Endothelial cell (in vitro differentiated cells): ENCODE results near the gene KRT32. TPM values are rescaled to one million over a fixed set of nuclear protein-coding genes. Genes with fewer than 3 reads are reported as not detected.
A peak's percentile ranks its signal among the peaks of the same experiment; 100 is the strongest.

Source experiments
- DNase-seq: peaks from one replicate; pipeline ENCODE4 v3.0.0; 2021; ENCODE audit warnings: low spot score
- H3K27ac Mint-ChIP-seq: one replicate; pipeline ENCODE4 v1.8.0; 2021; ENCODE audit warnings: mixed read lengths, inconsistent platforms; ENCODE audit not compliant: unreplicated experiment
- H3K27me3 Mint-ChIP-seq: one replicate; pipeline ENCODE4 v1.8.0; 2021; ENCODE audit warnings: mild to moderate bottlenecking, moderate library complexity, mixed read lengths, inconsistent platforms; ENCODE audit not compliant: unreplicated experiment
- H3K36me3 Mint-ChIP-seq: one replicate; pipeline ENCODE4 v1.8.0; 2021; ENCODE audit warnings: mild to moderate bottlenecking, low read depth, mixed read lengths, inconsistent platforms; ENCODE audit not compliant: unreplicated experiment
- H3K4me1 Mint-ChIP-seq: one replicate; pipeline ENCODE4 v1.8.0; 2021; ENCODE audit warnings: mild to moderate bottlenecking, mixed read lengths, inconsistent platforms; ENCODE audit not compliant: unreplicated experiment
- H3K4me3 Mint-ChIP-seq: one replicate; pipeline ENCODE4 v1.8.0; 2021; ENCODE audit warnings: mild to moderate bottlenecking, mixed read lengths, inconsistent platforms; ENCODE audit not compliant: unreplicated experiment
- H3K9me3 Mint-ChIP-seq: one replicate; pipeline ENCODE4 v1.8.0; 2021; ENCODE audit warnings: mixed read lengths, inconsistent platforms; ENCODE audit not compliant: unreplicated experiment
- total RNA-seq: library from RNA; stranded (reverse); fragmentation: NEBNext Ultra II Directional; extraction: Animal tissue kit (Norgen Biotek cat#: 25700); gene quantifications from one replicate; pipeline ENCODE4 v1.2.1, GENCODE V29; 2021; ENCODE audit not compliant: unreplicated experiment
- TF ChIP-seq, protein P1 (sequence below): fragments of 200-600 bp; sonication (generic); IDR thresholded peaks from one replicate; pipeline ENCODE4 v1.5.0; 2021; ENCODE audit warnings: antibody characterized with exemption; ENCODE audit not compliant: unreplicated experiment

The KRT32 gene
- total RNA-seq, 1 donor from 2014 or later, result not detected

- no peaks in the 10 kb centered on the region for H3K9me3 Mint-ChIP-seq
- peaks cover 15% of the 10 kb centered on the region for H3K27me3 Mint-ChIP-seq
- TF ChIP-seq, protein P1, sequence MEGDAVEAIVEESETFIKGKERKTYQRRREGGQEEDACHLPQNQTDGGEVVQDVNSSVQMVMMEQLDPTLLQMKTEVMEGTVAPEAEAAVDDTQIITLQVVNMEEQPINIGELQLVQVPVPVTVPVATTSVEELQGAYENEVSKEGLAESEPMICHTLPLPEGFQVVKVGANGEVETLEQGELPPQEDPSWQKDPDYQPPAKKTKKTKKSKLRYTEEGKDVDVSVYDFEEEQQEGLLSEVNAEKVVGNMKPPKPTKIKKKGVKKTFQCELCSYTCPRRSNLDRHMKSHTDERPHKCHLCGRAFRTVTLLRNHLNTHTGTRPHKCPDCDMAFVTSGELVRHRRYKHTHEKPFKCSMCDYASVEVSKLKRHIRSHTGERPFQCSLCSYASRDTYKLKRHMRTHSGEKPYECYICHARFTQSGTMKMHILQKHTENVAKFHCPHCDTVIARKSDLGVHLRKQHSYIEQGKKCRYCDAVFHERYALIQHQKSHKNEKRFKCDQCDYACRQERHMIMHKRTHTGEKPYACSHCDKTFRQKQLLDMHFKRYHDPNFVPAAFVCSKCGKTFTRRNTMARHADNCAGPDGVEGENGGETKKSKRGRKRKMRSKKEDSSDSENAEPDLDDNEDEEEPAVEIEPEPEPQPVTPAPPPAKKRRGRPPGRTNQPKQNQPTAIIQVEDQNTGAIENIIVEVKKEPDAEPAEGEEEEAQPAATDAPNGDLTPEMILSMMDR, result no peak
- no peak for DNase-seq
- no peak overlapping the region for H3K27ac Mint-ChIP-seq
- H3K36me3 Mint-ChIP-seq, result peaks cover 5% of the 10 kb centered on the region
- no peak overlapping the region for H3K4me3 Mint-ChIP-seq
- peaks cover 3% of the 10 kb centered on the region for H3K4me1 Mint-ChIP-seq
Observed at GRCh38 chr17:41500131-41500911, 33.1 kb upstream of the KRT32 start.

- Mint-ChIP-seq H3K36me3 (peaks cover 5% of the 10 kb centered on the region), H3K27me3 (peaks cover 15% of the 10 kb centered on the region), H3K4me1 (peaks cover 3% of the 10 kb centered on the region), H3K9me3 (no peaks in the 10 kb centered on the region), H3K27ac (no peak overlapping the region), H3K4me3 (no peak overlapping the region)
- TF ChIP-seq, protein P1, result no peak
- no peak for DNase-seq
Observed at GRCh38 chr17:41499714-41500113, 32.5 kb upstream of the KRT32 start.

DNA sequence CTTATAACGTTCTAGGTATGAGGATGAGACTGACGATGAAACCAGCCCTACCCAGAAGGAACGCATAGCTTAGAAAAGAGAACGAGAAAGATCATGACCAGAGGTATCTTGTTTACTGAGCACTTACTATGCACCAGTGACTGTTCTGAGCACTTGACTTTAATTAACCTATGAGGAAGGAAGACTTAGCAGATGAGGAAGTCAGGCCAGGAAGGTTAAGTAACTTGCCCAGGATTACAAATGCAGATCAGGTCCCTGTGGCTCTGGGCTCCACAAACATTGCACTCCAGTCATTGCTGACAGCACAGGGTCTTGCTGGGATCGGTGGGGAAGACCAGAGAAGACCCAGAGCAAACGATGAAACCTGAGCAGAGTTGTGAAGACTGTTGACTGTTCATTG is 31.1 kb upstream of the KRT32 start:
- H3K36me3 Mint-ChIP-seq, result peaks cover 5% of the 10 kb centered on the region
- TF ChIP-seq, protein P1, result no peak
- no peak for DNase-seq
- H3K27ac Mint-ChIP-seq, result no peak overlapping the region
- H3K4me1 Mint-ChIP-seq, result peaks cover 3% of the 10 kb centered on the region
- no peak overlapping the region for H3K4me3 Mint-ChIP-seq
- peaks cover 16% of the 10 kb centered on the region for H3K27me3 Mint-ChIP-seq
- H3K9me3 Mint-ChIP-seq, result no peaks in the 10 kb centered on the region

DNA sequence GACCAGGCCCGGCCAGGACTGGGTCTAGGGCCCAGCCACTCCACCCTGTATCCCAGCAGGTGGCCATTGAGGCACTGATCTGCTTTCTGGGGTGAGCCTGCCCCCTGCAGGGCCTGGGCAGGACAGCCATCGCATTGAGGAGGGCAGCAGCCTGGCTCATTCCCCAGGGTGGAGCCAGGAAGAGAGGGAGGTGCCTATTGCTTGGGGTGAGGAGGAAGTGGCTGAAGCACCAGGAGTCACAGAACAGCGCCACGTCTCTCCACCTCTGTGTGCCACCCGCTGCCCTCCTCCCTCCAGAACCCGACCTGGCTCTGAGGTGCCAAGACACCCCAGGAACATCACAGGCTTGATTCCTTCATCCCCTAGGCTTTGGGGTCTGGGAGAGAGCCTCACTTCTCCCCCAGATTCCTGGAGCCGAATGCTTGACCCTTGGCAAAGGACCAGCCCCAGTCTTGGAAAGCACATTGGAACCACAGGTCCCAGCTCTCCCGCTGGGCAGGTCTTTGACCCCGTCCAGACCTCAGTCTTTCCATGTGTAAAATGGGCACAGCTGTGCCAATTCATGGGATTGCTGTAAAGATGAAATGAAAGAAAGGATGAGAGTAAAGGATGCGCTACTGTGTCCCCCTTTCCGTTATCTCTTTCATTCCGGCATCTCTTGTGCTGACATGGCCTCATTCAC is 29.8 kb upstream of the KRT32 start:
- TF ChIP-seq, protein P1, result peak; percentile 66
- H3K27me3 Mint-ChIP-seq, result peaks cover 17% of the 10 kb centered on the region
- H3K4me1 Mint-ChIP-seq, result peaks cover 3% of the 10 kb centered on the region
- H3K9me3 Mint-ChIP-seq, result no peaks in the 10 kb centered on the region
- no peak overlapping the region for H3K27ac Mint-ChIP-seq
- DNase-seq, result peak; percentile 72
- peaks cover 5% of the 10 kb centered on the region for H3K36me3 Mint-ChIP-seq
- H3K4me3 Mint-ChIP-seq, result no peak overlapping the region

DNA sequence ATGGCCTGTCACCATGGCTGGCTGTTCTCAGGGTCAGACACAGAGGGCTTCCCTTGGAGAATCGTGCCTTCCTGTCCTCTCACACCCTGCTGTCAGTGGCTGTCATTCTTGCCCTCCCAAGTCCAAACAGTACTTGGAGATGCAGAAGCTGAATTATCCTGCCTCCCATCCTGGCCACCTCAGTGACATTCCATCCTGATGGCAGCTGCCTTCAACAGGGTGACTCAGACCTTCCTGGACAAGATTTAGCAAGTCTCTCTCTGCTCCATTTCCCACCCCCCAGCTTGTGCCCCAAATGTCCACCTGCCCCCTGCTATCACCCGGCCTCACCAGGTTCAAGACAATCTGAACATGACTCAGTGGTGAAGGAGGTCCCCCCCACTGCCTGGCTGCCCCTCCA is 27.3 kb upstream of the KRT32 start:
- H3K27me3 Mint-ChIP-seq, result peaks cover 15% of the 10 kb centered on the region
- TF ChIP-seq, protein P1, result no peak
- DNase-seq, result no peak
- H3K4me1 Mint-ChIP-seq, result no peaks in the 10 kb centered on the region
- no peak overlapping the region for H3K27ac Mint-ChIP-seq
- H3K9me3 Mint-ChIP-seq, result no peaks in the 10 kb centered on the region
- peaks cover 5% of the 10 kb centered on the region for H3K36me3 Mint-ChIP-seq
- H3K4me3 Mint-ChIP-seq, result no peak overlapping the region
